K562 (cell line): Measurements from ENCODE around the gene GCNT4. TPM values are rescaled to one million over a fixed set of nuclear protein-coding genes. Genes with fewer than 3 reads are reported as not detected.

Experiments
- ATAC-seq: fragments of 200-7000 bp; cut with Tn5 transposase; 3 replicates; pipeline ENCODE4 v1.9.1; 2020; ENCODE audit warnings: moderate library complexity
- BruUV-seq: library from RNA; stranded (reverse); fragments of 400-500 nt; replicated peaks from 2 replicates; lab custom pipeline; 2021; lab: Mats Ljungman, UMichigan
- CTCF ChIA-PET: fragments of 300-600 bp; formaldehyde crosslinking; extraction: SDS; loops from one replicate; lab custom pipeline; 2021; ENCODE audit warnings: low intra/inter-chr PET ratio; lab: Yijun Ruan, JAX
- POLR2A ChIA-PET: fragments of 300-600, 350-650 bp; sonication (Branson Sonifier 250); formaldehyde crosslinking; extraction: SDS; loops from one replicate; lab custom pipeline; 2021; ENCODE audit warnings: antibody characterized with exemption, inconsistent platforms; lab: Yijun Ruan, JAX
- DNase-seq, 4 experiments: peaks; one replicate each; pipeline versions ENCODE4 v3.0.0 to v3.0.0-alpha.2; 2011 to 2018; ENCODE audit warnings: low spot score in 3 of 4, mixed read lengths in 3 of 4; ENCODE audit errors: extremely low read depth in 1 of 4
- FAIRE-seq: peaks from 2 replicates; lab custom pipeline; 2011; peaks lifted over from hg19 to GRCh38; lab: Jason Lieb, UNC
- H2AFZ ChIP-seq: 2 replicates; pipeline ENCODE4 v1.6.0; 2011; ENCODE audit warnings: low read depth, low read length, control low read depth, inconsistent platforms
- H3K27ac ChIP-seq: fragments of 200-600 bp; 3 replicates; pipeline ENCODE4 v1.8.0; 2011; ENCODE audit warnings: low read depth, mild to moderate bottlenecking, control low read depth, inconsistent platforms, low read length, moderate library complexity, mixed read lengths; ENCODE audit errors: extremely low read depth
- H3K27me3 ChIP-seq, 2 experiments: fragments of 300-600 bp in 1 of 2; 2 replicates in 1 of 2; 3 replicates in 1 of 2; pipeline versions ENCODE4 v1.6.0 to v1.8.0; 2011; ENCODE audit warnings: inconsistent platforms in 2 of 2, low read length in 2 of 2, mild to moderate bottlenecking in 1 of 2, mixed read lengths in 1 of 2, moderate library complexity in 1 of 2; ENCODE audit not compliant: control insufficient read depth in 2 of 2, insufficient read depth in 2 of 2
- H3K36me3 ChIP-seq: fragments of 300-600 bp; 3 replicates; pipeline ENCODE4 v1.8.0; 2011; ENCODE audit warnings: mild to moderate bottlenecking, low read length, inconsistent platforms; ENCODE audit not compliant: control insufficient read depth, insufficient read depth
- H3K4me1 ChIP-seq, 2 experiments: fragments of 200-600 bp in 1 of 2; replicated peaks in 1 of 2; 2 replicates in 1 of 2; 3 replicates in 1 of 2; pipeline versions ENCODE4 v1.5.1 to v1.8.0; 2011; ENCODE audit warnings: inconsistent platforms in 2 of 2, low read length in 2 of 2, mild to moderate bottlenecking in 1 of 2, mixed read lengths in 1 of 2, moderate library complexity in 1 of 2; ENCODE audit not compliant: control insufficient read depth in 2 of 2, insufficient read depth in 2 of 2
- H3K4me2 ChIP-seq: 2 replicates; pipeline ENCODE4 v1.6.1; 2011; ENCODE audit warnings: low read length, control low read depth, inconsistent platforms, mixed read lengths; ENCODE audit not compliant: insufficient read depth
- H3K4me3 ChIP-seq: fragments of 200-600 bp; sonication (generic), shearing (Covaris generic); 2 replicates; pipeline ENCODE4 v1.5.1; 2016; ENCODE audit warnings: control low read depth, inconsistent platforms
- H3K79me2 ChIP-seq: fragments of 200-600 bp; 3 replicates; pipeline ENCODE4 v1.8.0; 2011; ENCODE audit warnings: low read length, inconsistent platforms; ENCODE audit not compliant: control insufficient read depth, insufficient read depth
- H3K9ac ChIP-seq, 2 experiments: 2 replicates each; pipeline versions ENCODE4 v1.6.0 to v1.6.1; 2011; ENCODE audit warnings: low read depth in 2 of 2, low read length in 2 of 2, control low read depth in 1 of 2, inconsistent platforms in 1 of 2, mild to moderate bottlenecking in 1 of 2, mixed read lengths in 1 of 2; ENCODE audit not compliant: insufficient read depth in 1 of 2
- H3K9me1 ChIP-seq: one replicate; pipeline ENCODE4 v1.6.0; 2011; ENCODE audit warnings: inconsistent platforms, mild to moderate bottlenecking, low read length, moderate library complexity; ENCODE audit not compliant: control insufficient read depth, insufficient read depth
- H3K9me3 ChIP-seq: replicated peaks from 2 replicates; pipeline ENCODE4 v1.5.1; 2011; ENCODE audit warnings: low read depth, low read length, inconsistent platforms; ENCODE audit not compliant: control insufficient read depth, insufficient read depth
- H4K20me1 ChIP-seq: replicated peaks from 2 replicates; pipeline ENCODE4 v1.6.1; 2011; ENCODE audit warnings: low read length, inconsistent platforms, mixed read lengths; ENCODE audit not compliant: control insufficient read depth, insufficient read depth
- HDAC3 ChIP-seq: fragments of 450-650 bp; IDR thresholded peaks from 2 replicates; pipeline ENCODE4 v1.6.1; 2018; ENCODE audit warnings: borderline replicate concordance, mild to moderate bottlenecking, moderate library complexity; ENCODE audit not compliant: partially characterized antibody
- HDAC8 ChIP-seq: fragments of 450-650 bp; IDR thresholded peaks from 2 replicates; pipeline ENCODE4 v1.6.1; 2016; ENCODE audit warnings: mild to moderate bottlenecking, missing genetic modification characterization, moderate library complexity, missing compliant biosample characterization
- HMGXB4 ChIP-seq: sonication (generic); formaldehyde crosslinking; IDR thresholded peaks from 2 replicates; pipeline ENCODE4 v1.8.1; 2023; ENCODE audit warnings: mild to moderate bottlenecking, missing genetic modification reagents
- MTA1 ChIP-seq: fragments of 450-650 bp; IDR thresholded peaks from 2 replicates; pipeline ENCODE4 v1.6.1; 2017; ENCODE audit warnings: borderline replicate concordance
- RBM22 ChIP-seq: fragments of 200-400 bp; formaldehyde crosslinking; IDR thresholded peaks from 2 replicates; pipeline ENCODE4 v1.6.1; 2018; ENCODE audit warnings: low read length, low read depth; ENCODE audit not compliant: poor library complexity, severe bottlenecking
- SRSF9 ChIP-seq: fragments of 200-400 bp; formaldehyde crosslinking; IDR thresholded peaks from 2 replicates; pipeline ENCODE4 v1.6.1; 2017; ENCODE audit warnings: low read depth, low read length, borderline replicate concordance
- ZKSCAN3 ChIP-seq: fragments of 250-450 bp; sonication (Bioruptor Pico); IDR thresholded peaks from 2 replicates; pipeline ENCODE4 v1.4.0; 2020
- WGBS: fragments of 100-300 bp; shearing (Covaris generic); methylation state at CpG from one replicate; pipeline ENCODE4 v1.1.6; 2016; ENCODE audit warnings: low coverage, mixed read lengths; ENCODE audit not compliant: insufficient coverage; ENCODE audit errors: missing lambda C conversion rate; 5-methylcytosine and 5-hydroxymethylcytosine counted together
- in situ Hi-C: fragments of 300-500 bp; cut with MboI; formaldehyde crosslinking; loops from 4 replicates; pipeline ENCODE4 v1.15.0; 2018; ENCODE audit warnings: inconsistent platforms, mixed read lengths
- intact Hi-C: fragments of 100-400 bp; cut with micrococcal nuclease; formaldehyde crosslinking; loops from 2 replicates; pipeline ENCODE4 v1.14.2; 2022
- polyA plus RNA-seq, 8 experiments: library from polyadenylated mRNA; depleted of rRNA in 4 of 8; stranded (reverse) in 5 of 8; unstranded in 3 of 8; fragments of >200 nt; fragmentation: Nextera tagmentation in 2 of 8; fragmentation: Illumina TruSeq in 1 of 8; extraction: Ambion mirVana in 2 of 8; extraction: Trizol in 1 of 8; gene quantifications; 2 replicates each; pipeline versions ENCODE4 v1.2.1 to v1.2.3, GENCODE V29; 2011 to 2014; ENCODE audit warnings: inconsistent platforms in 1 of 8, missing spikeins in 1 of 8
- total RNA-seq, 7 experiments: library from RNA; depleted of rRNA in 6 of 7; stranded (reverse); fragments of >200 nt in 6 of 7; fragmentation: Illumina TruSeq in 2 of 7; extraction: Trizol in 2 of 7; gene quantifications; 2 replicates each; pipeline versions ENCODE4 v1.2.1 to v1.2.3, GENCODE V29; 2011 to 2021; ENCODE audit warnings: low replicate concordance in 1 of 7

GCNT4 gene
- total and polyA plus RNA-seq, 9 of the 15 experiments (the other 6 are each of a cell fraction or from before 2014, with no cell fraction given) = 0.01 TPM; not detected in 8

GRCh38 chr5:75058986-75059535 lies 6.7 kb upstream of the GCNT4 start:
- no peak for ATAC-seq

More at GRCh38 chr5:75058986-75059535, 6.7 kb upstream of the GCNT4 start:
- Histone ChIP-seq H2AFZ (no peak overlapping the region), H3K9me1 (no peaks in the 10 kb centered on the region), H3K9me3 (no peaks in the 10 kb centered on the region), H3K27ac (no peak overlapping the region), H4K20me1 (no peaks in the 10 kb centered on the region), H3K36me3 (no peaks in the 10 kb centered on the region), H3K79me2 (no peaks in the 10 kb centered on the region), H3K27me3 (peaks cover 9 to 16% of the 10 kb centered on the region in 2 experiments), H3K4me3 (no peak overlapping the region), H3K4me1 (no peaks in the 10 kb centered on the region), H3K9ac (no peak overlapping the region), H3K4me2 (no peak overlapping the region)
- TF ChIP-seq SRSF9 = no peak
- no peak for TF ChIP-seq RBM22
- no peak for TF ChIP-seq ZKSCAN3 (CRISPR knock-in tag)
- no peak for TF ChIP-seq HDAC3
- no peak for TF ChIP-seq MTA1
- no peak for TF ChIP-seq HDAC8 (tag)
- no peak for TF ChIP-seq HMGXB4
- ChIA-PET CTCF (no interaction called here), POLR2A (no interaction called here)
- intact Hi-C loops = no loop called here
- FAIRE-seq = no peak
- no peak for DNase-seq
- in situ Hi-C loops = no loop called here
- WGBS = 0% methylated on average over 3 of the region's 3 CpGs
- BruUV-seq = no TSS peak
